Fibroblast of lung (primary cell): ENCODE measurements around the gene HUS1B. TPM values are rescaled to one million over a fixed set of nuclear protein-coding genes. Genes with fewer than 3 reads are reported as not detected.

Experiments
- DNase-seq, 2 donors: peaks; one replicate each; pipeline versions ENCODE4 v3.0.0 to v3.0.0-alpha.2; 2010; ENCODE audit warnings: low read depth in 2 of 2
- H2AFZ ChIP-seq: 2 replicates; pipeline ENCODE4 v1.5.1; 2012; ENCODE audit warnings: low read length, control low read depth, inconsistent platforms
- H3K27ac ChIP-seq: 2 replicates; pipeline ENCODE4 v1.5.1; 2011; ENCODE audit warnings: low read length, control low read depth; ENCODE audit not compliant: insufficient read depth
- H3K27me3 ChIP-seq: 2 replicates; pipeline ENCODE4 v1.5.1; 2011; ENCODE audit warnings: mild to moderate bottlenecking, low read length; ENCODE audit not compliant: control insufficient read depth, insufficient read depth
- H3K36me3 ChIP-seq: 2 replicates; pipeline ENCODE4 v1.5.1; 2011; ENCODE audit warnings: low read length; ENCODE audit not compliant: control insufficient read depth, insufficient read depth
- H3K4me1 ChIP-seq: 2 replicates; pipeline ENCODE4 v1.5.1; 2011; ENCODE audit warnings: low read length; ENCODE audit not compliant: control insufficient read depth, insufficient read depth; ENCODE audit errors: extremely low read depth
- H3K4me2 ChIP-seq: 2 replicates; pipeline ENCODE4 v1.5.1; 2011; ENCODE audit warnings: low read length, control low read depth; ENCODE audit not compliant: insufficient read depth; ENCODE audit errors: extremely low read depth
- H3K4me3 ChIP-seq, 4 experiments: fragments of 200-600 bp in 1 of 4; sonication (generic) in 1 of 4; replicated peaks in 1 of 4; 2 replicates each; pipeline ENCODE4 v1.5.1; 2011 to 2016; ENCODE audit warnings: low read length in 4 of 4, low read depth in 3 of 4, mild to moderate bottlenecking in 3 of 4, control low read depth in 2 of 4, inconsistent platforms in 1 of 4, mixed read lengths in 1 of 4; ENCODE audit not compliant: insufficient read depth in 1 of 4; ENCODE audit errors: control extremely low read depth in 1 of 4
- H3K79me2 ChIP-seq: 2 replicates; pipeline ENCODE4 v1.5.1; 2012; ENCODE audit warnings: mild to moderate bottlenecking, low read length, inconsistent platforms; ENCODE audit not compliant: control insufficient read depth, insufficient read depth
- H3K9ac ChIP-seq: 2 replicates; pipeline ENCODE4 v1.5.1; 2011; ENCODE audit warnings: mild to moderate bottlenecking, low read length, control low read depth; ENCODE audit not compliant: insufficient read depth
- H3K9me3 ChIP-seq: 2 replicates; pipeline ENCODE4 v1.5.1; 2012; ENCODE audit warnings: low read depth, low read length; ENCODE audit not compliant: control insufficient read depth, insufficient read depth
- H4K20me1 ChIP-seq: 2 replicates; pipeline ENCODE4 v1.5.1; 2011; ENCODE audit warnings: low read length; ENCODE audit not compliant: control insufficient read depth, insufficient read depth; ENCODE audit errors: extremely low read depth
- CTCF ChIP-seq, 2 donors: IDR thresholded peaks in 1 of 2; conservative IDR thresholded peaks in 1 of 2; 1 replicate in 1 of 2; 2 replicates in 1 of 2; pipeline ENCODE4 v1.5.1; 2011 to 2012; ENCODE audit warnings: low read length in 2 of 2, control low read depth in 1 of 2, inconsistent platforms in 1 of 2, low read depth in 1 of 2, mild to moderate bottlenecking in 1 of 2
- EZH2 ChIP-seq: IDR thresholded peaks from 2 replicates; pipeline ENCODE4 v1.5.1; 2012; ENCODE audit warnings: low read length, control low read depth, mild to moderate bottlenecking; ENCODE audit errors: missing control alignments
- polyA plus RNA-seq, 2 donors: library from polyadenylated mRNA; depleted of rRNA in 1 of 2; stranded (reverse) in 1 of 2; unstranded in 1 of 2; fragments of >200 nt; gene quantifications; 2 replicates each; pipeline ENCODE4 v1.2.1, GENCODE V29; 2011 to 2012; ENCODE audit warnings: missing spikeins in 1 of 2
- total RNA-seq: library from RNA; depleted of rRNA; stranded (reverse); fragments of >200 nt; gene quantifications from 2 replicates; pipeline ENCODE4 v1.2.1, GENCODE V29; 2014

The HUS1B gene
- total and polyA plus RNA-seq, 2 donors (not counting 1 experiment from before 2014, with no cell fraction given) = 0.08 to 1.2 TPM

- Histone ChIP-seq H3K79me2 (no peaks in the 10 kb centered on the region), H3K4me3 (no peak overlapping the region), H3K4me1 (no peaks in the 10 kb centered on the region), H3K9ac (no peak overlapping the region), H4K20me1 (no peaks in the 10 kb centered on the region), H2AFZ (no peak overlapping the region), H3K9me3 (no peaks in the 10 kb centered on the region), H3K27me3 (no peaks in the 10 kb centered on the region), H3K27ac (no peak overlapping the region), H3K4me2 (no peak overlapping the region), H3K36me3 (peaks cover 4% of the 10 kb centered on the region)
- DNase-seq = no peak
- TF ChIP-seq CTCF (conservative IDR thresholded peaks at IDR 0.05 in 1 of 2, IDR thresholded peaks at IDR 0.05 in 1 of 2; ENCODE audit: low read depth in 1 of 2, low read length in 2 of 2) = no peak
- TF ChIP-seq EZH2 = no peak
Measured at GRCh38 chr6:609905-610304, 47.0 kb downstream of the HUS1B start.

GRCh38 chr6:606829-607379, 50.0 kb downstream of the HUS1B start:
- TF ChIP-seq EZH2 (no peak), CTCF (conservative IDR thresholded peaks at IDR 0.05 in 1 of 2, IDR thresholded peaks at IDR 0.05 in 1 of 2; ENCODE audit: low read depth in 1 of 2, low read length in 2 of 2) (no peak)
- Histone ChIP-seq H3K36me3 (peaks cover 6% of the 10 kb centered on the region), H4K20me1 (no peaks in the 10 kb centered on the region), H3K27ac (no peak overlapping the region), H3K9me3 (no peaks in the 10 kb centered on the region), H3K27me3 (no peaks in the 10 kb centered on the region), H2AFZ (no peak overlapping the region), H3K4me2 (no peak overlapping the region), H3K4me1 (no peaks in the 10 kb centered on the region), H3K79me2 (no peaks in the 10 kb centered on the region), H3K9ac (no peak overlapping the region), H3K4me3 (no peak overlapping the region)
- DNase-seq = no peak

Other genes with a start within 250 kb of the HUS1B start
- gene EXOC2, start 36.0 kb upstream of the HUS1B start, total RNA-seq = 41.6 and 42.3 TPM in 2 replicates
- gene EXOC2, start 36.0 kb upstream of the HUS1B start, polyA plus RNA-seq = 19.7 and 22.4 TPM in 2 replicates